ENCODE measurements around the gene SLC12A7. TPM values are rescaled to one million over a fixed set of nuclear protein-coding genes. Genes with fewer than 3 reads are reported as not detected.

SLC12A7 gene
- total RNA-seq, 1 donor from 2014 or later = 4.9 TPM

DNA sequence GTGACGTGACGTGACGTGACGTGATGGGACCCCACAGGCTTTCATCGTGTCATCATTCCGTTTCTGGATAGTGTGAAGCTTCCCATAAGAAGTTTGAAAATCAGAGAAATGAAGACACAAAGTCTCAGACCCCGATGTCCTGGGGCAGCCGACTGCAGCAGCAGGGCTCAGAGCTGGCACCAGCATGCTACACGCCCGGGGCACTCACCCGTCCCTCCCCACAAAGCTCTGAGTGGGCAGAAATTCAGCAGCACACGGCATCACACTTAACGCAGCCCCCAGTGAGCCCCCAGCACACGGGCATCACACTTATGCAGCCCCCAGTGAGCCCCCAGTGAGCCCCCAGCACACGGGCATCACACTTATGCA, 42.2 kb downstream of the SLC12A7 start:
- no peak for DNase-seq (ENCODE audit: low spot score)
- Mint-ChIP-seq H3K4me3 (ENCODE audit: unreplicated experiment) (no peak overlapping the region), H3K36me3 (ENCODE audit: low read depth) (peaks cover 1% of the 10 kb centered on the region), H3K27ac (ENCODE audit: unreplicated experiment) (no peak overlapping the region), H3K27me3 (ENCODE audit: low read depth) (peaks cover 3% of the 10 kb centered on the region), H3K4me1 (ENCODE audit: low read depth) (no peaks in the 10 kb centered on the region), H3K9me3 (ENCODE audit: low read depth) (no peaks in the 10 kb centered on the region)
- TF ChIP-seq, protein P1, sequence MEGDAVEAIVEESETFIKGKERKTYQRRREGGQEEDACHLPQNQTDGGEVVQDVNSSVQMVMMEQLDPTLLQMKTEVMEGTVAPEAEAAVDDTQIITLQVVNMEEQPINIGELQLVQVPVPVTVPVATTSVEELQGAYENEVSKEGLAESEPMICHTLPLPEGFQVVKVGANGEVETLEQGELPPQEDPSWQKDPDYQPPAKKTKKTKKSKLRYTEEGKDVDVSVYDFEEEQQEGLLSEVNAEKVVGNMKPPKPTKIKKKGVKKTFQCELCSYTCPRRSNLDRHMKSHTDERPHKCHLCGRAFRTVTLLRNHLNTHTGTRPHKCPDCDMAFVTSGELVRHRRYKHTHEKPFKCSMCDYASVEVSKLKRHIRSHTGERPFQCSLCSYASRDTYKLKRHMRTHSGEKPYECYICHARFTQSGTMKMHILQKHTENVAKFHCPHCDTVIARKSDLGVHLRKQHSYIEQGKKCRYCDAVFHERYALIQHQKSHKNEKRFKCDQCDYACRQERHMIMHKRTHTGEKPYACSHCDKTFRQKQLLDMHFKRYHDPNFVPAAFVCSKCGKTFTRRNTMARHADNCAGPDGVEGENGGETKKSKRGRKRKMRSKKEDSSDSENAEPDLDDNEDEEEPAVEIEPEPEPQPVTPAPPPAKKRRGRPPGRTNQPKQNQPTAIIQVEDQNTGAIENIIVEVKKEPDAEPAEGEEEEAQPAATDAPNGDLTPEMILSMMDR (IDR thresholded peaks at IDR 0.05) = no peak

DNA sequence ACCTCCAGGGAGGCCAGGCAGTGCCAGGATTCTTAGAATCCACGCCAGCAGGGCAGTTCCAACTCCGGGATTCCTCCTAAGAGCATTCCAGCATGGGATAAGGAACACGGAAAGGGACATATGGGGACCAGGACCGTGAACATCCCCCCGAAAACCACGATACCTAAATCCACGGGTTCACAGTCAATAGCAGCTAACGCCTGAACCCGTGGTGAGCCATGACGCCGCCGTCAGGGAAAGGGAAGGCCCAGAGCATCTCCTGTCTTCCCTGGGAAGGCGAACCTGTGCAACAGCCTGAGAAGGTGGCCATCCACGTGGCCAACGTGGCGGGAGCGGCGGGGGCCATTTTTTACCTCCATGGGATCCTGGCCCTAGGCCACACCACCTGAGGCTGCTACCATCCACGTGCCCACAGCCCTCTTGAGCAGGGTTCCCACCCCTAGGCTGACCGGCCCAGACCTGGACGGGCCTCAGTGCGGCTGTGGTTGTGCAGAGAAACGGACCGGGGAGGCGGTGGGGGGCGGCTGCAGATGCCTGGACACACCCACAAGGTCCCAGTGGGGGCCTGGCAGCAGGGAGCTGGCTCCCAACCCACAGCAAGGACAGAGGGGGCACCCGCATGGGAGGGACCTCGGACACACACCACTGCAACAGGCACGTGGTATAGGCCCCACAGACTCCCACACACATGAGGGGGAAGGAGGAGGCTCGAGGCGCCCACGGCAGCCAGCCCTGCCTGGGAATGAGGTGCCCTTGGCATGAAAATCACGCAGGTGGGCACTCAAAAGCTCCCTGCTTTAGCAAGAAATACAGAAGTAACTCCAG, 42.8 kb downstream of the SLC12A7 start:
- TF ChIP-seq, protein P1 (IDR thresholded peaks at IDR 0.05) = no peak
- Mint-ChIP-seq H3K27me3 (ENCODE audit: low read depth) (peaks cover 3% of the 10 kb centered on the region), H3K27ac (ENCODE audit: unreplicated experiment) (no peak overlapping the region), H3K4me1 (ENCODE audit: low read depth) (no peaks in the 10 kb centered on the region), H3K4me3 (ENCODE audit: unreplicated experiment) (no peak overlapping the region), H3K9me3 (ENCODE audit: low read depth) (no peaks in the 10 kb centered on the region), H3K36me3 (ENCODE audit: low read depth) (peaks cover 1% of the 10 kb centered on the region)
- no peak for DNase-seq (ENCODE audit: low spot score)

DNA sequence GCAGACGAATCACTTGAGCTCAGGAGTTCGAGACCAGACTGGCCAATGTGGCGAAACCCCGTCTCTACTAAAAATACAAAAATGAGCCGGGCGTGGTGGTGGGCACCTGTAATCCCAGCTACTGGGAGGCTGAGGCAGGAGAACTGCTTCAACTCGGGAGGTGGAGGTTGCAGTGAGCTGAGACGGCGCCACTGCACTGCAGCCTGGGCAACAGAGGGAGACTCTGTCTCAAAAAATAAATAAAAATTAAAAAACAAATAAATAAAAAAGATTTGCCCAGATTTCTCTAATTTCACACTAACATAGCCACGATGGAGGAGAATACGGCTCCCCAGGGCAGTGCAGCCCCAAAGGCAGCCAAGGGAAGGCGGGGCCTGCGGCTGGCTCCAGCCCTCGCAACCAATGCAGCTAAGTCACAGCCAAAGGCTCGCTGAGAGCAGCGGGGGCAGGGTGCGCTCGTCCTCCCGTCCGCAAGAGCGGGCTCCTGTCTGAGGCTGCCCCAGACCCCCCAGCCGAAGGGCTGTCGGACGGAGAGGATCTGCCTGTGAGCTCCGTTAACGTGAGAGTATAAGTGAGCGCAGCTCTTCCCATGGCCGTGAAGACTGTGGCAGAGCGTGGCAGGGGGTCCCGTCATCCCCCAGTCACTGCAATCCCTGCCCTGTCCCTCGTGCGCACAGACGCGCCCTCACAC, 43.5 kb downstream of the SLC12A7 start:
- no peak for DNase-seq (ENCODE audit: low spot score)
- TF ChIP-seq, protein P1 (IDR thresholded peaks at IDR 0.05) = no peak
- Mint-ChIP-seq H3K27me3 (ENCODE audit: low read depth) (peaks cover 3% of the 10 kb centered on the region), H3K4me1 (ENCODE audit: low read depth) (no peaks in the 10 kb centered on the region), H3K4me3 (ENCODE audit: unreplicated experiment) (no peak overlapping the region), H3K27ac (ENCODE audit: unreplicated experiment) (no peak overlapping the region), H3K36me3 (ENCODE audit: low read depth) (no peaks in the 10 kb centered on the region), H3K9me3 (ENCODE audit: low read depth) (no peaks in the 10 kb centered on the region)

DNA sequence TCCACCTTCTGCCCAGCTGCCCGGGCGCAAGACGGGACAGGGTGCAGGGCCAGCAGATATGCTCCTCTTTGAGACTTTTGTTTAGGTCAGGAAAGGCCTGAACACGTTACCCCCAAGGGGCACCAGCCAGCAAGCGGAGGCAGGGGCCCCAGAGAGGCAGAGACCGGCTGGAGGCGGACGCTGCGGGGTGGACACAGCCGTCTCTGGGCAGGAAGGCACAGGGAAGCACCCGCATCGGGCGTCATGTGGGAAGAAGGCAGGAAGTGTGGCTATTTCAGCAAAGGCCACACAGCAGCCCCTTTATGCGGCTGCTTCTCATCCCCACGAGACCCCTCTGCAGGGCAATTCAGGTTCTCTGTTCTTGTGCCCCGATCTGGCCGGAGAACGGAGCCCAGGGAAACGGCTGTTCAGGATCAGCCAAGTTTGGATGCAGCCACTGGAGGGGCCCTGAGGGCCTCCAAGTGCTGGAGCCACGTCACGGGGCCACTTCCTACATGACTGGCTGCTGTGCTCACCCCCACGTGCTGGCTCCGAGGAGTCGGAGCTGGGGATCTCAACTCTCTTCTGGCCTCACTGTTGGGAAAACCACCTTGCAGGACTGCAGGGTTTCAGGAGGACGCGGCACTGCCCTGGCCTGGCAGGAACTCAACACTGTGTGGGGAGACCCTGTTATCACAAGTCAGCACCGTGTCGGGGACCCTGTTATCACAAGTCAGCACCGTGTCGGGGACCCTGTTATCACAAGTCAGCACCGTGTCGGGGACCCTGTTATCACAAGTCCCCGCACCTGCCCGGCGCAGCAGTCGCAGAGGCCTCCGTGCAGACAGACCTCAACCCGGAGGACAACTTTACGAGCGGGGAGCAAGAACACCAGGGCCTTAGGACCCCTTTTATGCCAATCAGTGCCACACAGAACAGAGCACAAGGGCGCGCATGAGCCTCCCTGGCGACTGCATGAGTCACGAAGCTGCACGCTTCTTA, 44.4 kb downstream of the SLC12A7 start:
- Mint-ChIP-seq H3K9me3 (ENCODE audit: low read depth) (no peaks in the 10 kb centered on the region), H3K27ac (ENCODE audit: unreplicated experiment) (no peak overlapping the region), H3K27me3 (ENCODE audit: low read depth) (peaks cover 3% of the 10 kb centered on the region), H3K36me3 (ENCODE audit: low read depth) (no peaks in the 10 kb centered on the region), H3K4me3 (ENCODE audit: unreplicated experiment) (no peak overlapping the region), H3K4me1 (ENCODE audit: low read depth) (no peaks in the 10 kb centered on the region)
- TF ChIP-seq, protein P1 (IDR thresholded peaks at IDR 0.05) = no peak
- DNase-seq (ENCODE audit: low spot score) = no peak

DNA sequence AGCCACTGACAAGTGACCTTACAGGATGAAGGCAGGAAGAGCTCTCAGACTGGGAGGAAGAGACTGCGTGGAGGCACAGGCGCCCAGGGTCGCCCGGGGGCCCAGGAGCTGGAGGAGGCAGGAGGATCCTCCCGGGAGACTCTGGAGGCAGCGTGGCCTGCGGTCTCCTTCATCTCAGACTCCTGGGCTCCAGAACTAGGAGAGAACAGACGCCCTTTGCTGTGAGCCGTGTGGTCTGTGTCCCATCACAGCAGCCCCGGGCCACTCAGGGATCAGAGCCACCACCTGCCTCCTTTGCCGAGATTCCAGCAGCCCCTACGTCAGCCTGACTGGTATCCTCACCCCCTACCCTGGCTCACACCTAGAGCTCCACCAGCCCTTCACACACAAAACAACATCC, 45.2 kb downstream of the SLC12A7 start:
- no peak overlapping the region for H3K4me3 Mint-ChIP-seq (ENCODE audit: unreplicated experiment)
- TF ChIP-seq, protein P1 (IDR thresholded peaks at IDR 0.05) = no peak
- no peaks in the 10 kb centered on the region for H3K4me1 Mint-ChIP-seq (ENCODE audit: low read depth)
- no peak overlapping the region for H3K27ac Mint-ChIP-seq (ENCODE audit: unreplicated experiment)
- no peaks in the 10 kb centered on the region for H3K36me3 Mint-ChIP-seq (ENCODE audit: low read depth)
- no peak for DNase-seq (ENCODE audit: low spot score)
- no peaks in the 10 kb centered on the region for H3K9me3 Mint-ChIP-seq (ENCODE audit: low read depth)
- H3K27me3 Mint-ChIP-seq (ENCODE audit: low read depth) = peaks cover 5% of the 10 kb centered on the region

All from chondrocyte (in vitro differentiated cells).